ENCODE results near the gene TTN. TPM values are rescaled to one million over a fixed set of nuclear protein-coding genes. Genes with fewer than 3 reads are reported as not detected.

TTN gene
- total RNA-seq, 1 experiment from 2014 or later, result under 0.01 TPM

- no peak overlapping the region for H3K27ac Mint-ChIP-seq (ENCODE audit: low read depth, unreplicated experiment)
- POLR2A ChIA-PET, result interaction anchor here (0.6 kb wide), 1 partner anchor 19 kb away, joined by 3 read pairs; no protein-coding TSS in a partner anchor
- BruUV-seq (replicated peaks), result no TSS peak
- H3K4me1 Mint-ChIP-seq (ENCODE audit: insufficient read depth, unreplicated experiment), result no peaks in the 10 kb centered on the region
- TF ChIP-seq CTCF (IDR thresholded peaks at IDR 0.05; ENCODE audit: unreplicated experiment), result no peak
- H3K4me3 Mint-ChIP-seq (ENCODE audit: unreplicated experiment), result no peak overlapping the region
- DNase-seq (ENCODE audit: unreplicated experiment), result peak; percentile 1
- CTCF ChIA-PET, result interaction anchor here (0.6 to 2.5 kb wide), 4 partner anchors 9 to 424 kb away, joined by 3 to 17 read pairs (median 3); no protein-coding TSS in a partner anchor
- intact Hi-C loops (cut with micrococcal nuclease), result no loop called here
- no peaks in the 10 kb centered on the region for H3K27me3 Mint-ChIP-seq (ENCODE audit: insufficient read depth, unreplicated experiment)
- peaks cover 30% of the 10 kb centered on the region for H3K36me3 Mint-ChIP-seq (ENCODE audit: insufficient read depth, unreplicated experiment)
- no peaks in the 10 kb centered on the region for H3K9me3 Mint-ChIP-seq (ENCODE audit: unreplicated experiment)
Observed at GRCh38 chr2:178513876-178514275, 293.3 kb downstream of the TTN start.

- no TSS peak for BruUV-seq (replicated peaks)
- H3K4me1 Mint-ChIP-seq (ENCODE audit: insufficient read depth, unreplicated experiment), result no peaks in the 10 kb centered on the region
- no peaks in the 10 kb centered on the region for H3K9me3 Mint-ChIP-seq (ENCODE audit: unreplicated experiment)
- CTCF ChIA-PET, result interaction anchor here (2.5 kb wide), 1 partner anchor 10 kb away, joined by 17 read pairs; no protein-coding TSS in a partner anchor
- no peak overlapping the region for H3K27ac Mint-ChIP-seq (ENCODE audit: low read depth, unreplicated experiment)
- TF ChIP-seq CTCF (IDR thresholded peaks at IDR 0.05; ENCODE audit: unreplicated experiment), result no peak
- no peak overlapping the region for H3K4me3 Mint-ChIP-seq (ENCODE audit: unreplicated experiment)
- H3K27me3 Mint-ChIP-seq (ENCODE audit: insufficient read depth, unreplicated experiment), result no peaks in the 10 kb centered on the region
- intact Hi-C loops (cut with micrococcal nuclease), result no loop called here
- DNase-seq (ENCODE audit: unreplicated experiment), result peak; percentile 46
- peaks cover 26% of the 10 kb centered on the region for H3K36me3 Mint-ChIP-seq (ENCODE audit: insufficient read depth, unreplicated experiment)
- POLR2A ChIA-PET, result interaction anchor here (1.5 kb wide), 1 partner anchor 11 kb away, joined by 9 read pairs; no protein-coding TSS in a partner anchor
Observed at GRCh38 chr2:178512484-178512883, 294.7 kb downstream of the TTN start.

GRCh38 chr2:178510384-178510783, 296.8 kb downstream of the TTN start:
- no peak for TF ChIP-seq CTCF (IDR thresholded peaks at IDR 0.05; ENCODE audit: unreplicated experiment)
- Mint-ChIP-seq H3K27ac (ENCODE audit: low read depth, unreplicated experiment) (no peak overlapping the region), H3K4me1 (ENCODE audit: insufficient read depth, unreplicated experiment) (no peaks in the 10 kb centered on the region), H3K4me3 (ENCODE audit: unreplicated experiment) (no peak overlapping the region), H3K9me3 (ENCODE audit: unreplicated experiment) (no peaks in the 10 kb centered on the region), H3K27me3 (ENCODE audit: insufficient read depth, unreplicated experiment) (no peaks in the 10 kb centered on the region), H3K36me3 (ENCODE audit: insufficient read depth, unreplicated experiment) (peaks cover 35% of the 10 kb centered on the region)
- POLR2A ChIA-PET, result interaction anchor here (1.2 kb wide), 1 partner anchor 13 kb away, joined by 3 read pairs; no protein-coding TSS in a partner anchor
- CTCF ChIA-PET, result no interaction called here
- DNase-seq (ENCODE audit: unreplicated experiment), result no peak
- intact Hi-C loops (cut with micrococcal nuclease), result no loop called here
- no TSS peak for BruUV-seq (replicated peaks)

- POLR2A ChIA-PET, result interaction anchor here (0.9 kb wide), 1 partner anchor 9 kb away, joined by 4 read pairs; no protein-coding TSS in a partner anchor
- no TSS peak for BruUV-seq (replicated peaks)
- Mint-ChIP-seq H3K27ac (ENCODE audit: low read depth, unreplicated experiment) (no peak overlapping the region), H3K4me3 (ENCODE audit: unreplicated experiment) (no peak overlapping the region), H3K9me3 (ENCODE audit: unreplicated experiment) (no peaks in the 10 kb centered on the region), H3K27me3 (ENCODE audit: insufficient read depth, unreplicated experiment) (no peaks in the 10 kb centered on the region), H3K4me1 (ENCODE audit: insufficient read depth, unreplicated experiment) (no peaks in the 10 kb centered on the region), H3K36me3 (ENCODE audit: insufficient read depth, unreplicated experiment) (peaks cover 41% of the 10 kb centered on the region)
- intact Hi-C loops (cut with micrococcal nuclease), result no loop called here
- CTCF ChIA-PET, result interaction anchor here (0.7 to 0.8 kb wide), 2 partner anchors 8 to 100 kb away, joined by 5 to 7 read pairs; no protein-coding TSS in a partner anchor
- no peak for DNase-seq (ENCODE audit: unreplicated experiment)
- TF ChIP-seq CTCF (IDR thresholded peaks at IDR 0.05; ENCODE audit: unreplicated experiment), result no peak
Observed at GRCh38 chr2:178508646-178509045, 298.6 kb downstream of the TTN start.

Measured in MCF 10A (cell line).